Effector memory CD8-positive, alpha-beta T cell (primary cell): ENCODE measurements around the gene IGF2.
"Not testable (repeated sequence)": the region's sequence is repeated elsewhere in the genome, so short reads cannot be mapped to it uniquely, and the experiment has no call there.

Experiments
- ATAC-seq: fragments of 150-1000 bp; cut with Tn5 transposase; replicated peaks from 2 replicates; pipeline ENCODE4 v1.10.0; 2021; ENCODE audit warnings: mild to moderate bottlenecking, moderate library complexity
- DNase-seq, 3 experiments: peaks; one replicate each; pipeline ENCODE4 v3.0.0; 2021
- H3K27ac Mint-ChIP-seq, 2 donors: one replicate each; pipeline ENCODE4 v1.8.0; 2022; ENCODE audit warnings: mild to moderate bottlenecking in 2 of 2, mixed read lengths in 2 of 2, moderate library complexity in 2 of 2
- H3K27me3 Mint-ChIP-seq, 2 donors: one replicate each; pipeline ENCODE4 v1.8.0; 2022; ENCODE audit warnings: mixed read lengths in 2 of 2
- H3K36me3 Mint-ChIP-seq: one replicate; pipeline ENCODE4 v1.8.0; 2022; ENCODE audit warnings: mild to moderate bottlenecking, moderate library complexity, mixed read lengths; ENCODE audit not compliant: insufficient read depth
- H3K4me1 Mint-ChIP-seq, 2 donors: one replicate each; pipeline ENCODE4 v1.8.0; 2022; ENCODE audit warnings: low read depth in 2 of 2, mixed read lengths in 2 of 2
- H3K4me3 Mint-ChIP-seq, 2 donors: one replicate each; pipeline ENCODE4 v1.8.0; 2022; ENCODE audit warnings: mild to moderate bottlenecking in 2 of 2, mixed read lengths in 2 of 2, moderate library complexity in 2 of 2
- H3K9me3 Mint-ChIP-seq, 2 donors: one replicate each; pipeline ENCODE4 v1.8.0; 2022; ENCODE audit warnings: mixed read lengths in 2 of 2

IGF2 gene

DNA sequence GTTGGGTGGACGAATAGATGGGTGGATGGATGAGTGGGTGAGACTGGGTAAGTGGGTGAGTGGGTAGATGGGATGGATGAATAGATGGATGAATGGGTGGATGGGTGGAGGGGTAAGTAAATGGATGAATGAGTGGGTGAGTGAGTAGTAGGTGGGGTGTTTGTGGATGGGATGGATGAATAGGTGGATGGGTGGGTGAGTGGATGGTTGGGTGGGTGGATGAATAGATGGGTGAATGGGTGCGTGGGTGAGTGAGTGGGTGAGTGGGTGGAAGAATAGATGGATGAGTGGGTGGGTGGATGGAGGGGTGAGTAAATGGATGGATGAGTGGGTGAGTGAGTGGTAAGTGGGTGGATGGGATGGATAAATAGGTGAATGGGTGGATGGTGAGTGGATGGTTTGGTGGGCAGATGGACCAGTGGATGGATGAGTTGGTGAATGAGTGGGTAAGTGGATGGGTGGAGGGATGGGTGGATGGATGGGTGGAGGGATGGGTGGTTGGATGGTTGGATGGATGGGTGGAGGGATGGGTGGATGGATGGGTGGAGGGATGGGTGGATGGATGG lies 12.6 kb downstream of the IGF2 start:
- no peak for ATAC-seq
- no peaks in the 10 kb centered on the region for H3K36me3 Mint-ChIP-seq

DNA sequence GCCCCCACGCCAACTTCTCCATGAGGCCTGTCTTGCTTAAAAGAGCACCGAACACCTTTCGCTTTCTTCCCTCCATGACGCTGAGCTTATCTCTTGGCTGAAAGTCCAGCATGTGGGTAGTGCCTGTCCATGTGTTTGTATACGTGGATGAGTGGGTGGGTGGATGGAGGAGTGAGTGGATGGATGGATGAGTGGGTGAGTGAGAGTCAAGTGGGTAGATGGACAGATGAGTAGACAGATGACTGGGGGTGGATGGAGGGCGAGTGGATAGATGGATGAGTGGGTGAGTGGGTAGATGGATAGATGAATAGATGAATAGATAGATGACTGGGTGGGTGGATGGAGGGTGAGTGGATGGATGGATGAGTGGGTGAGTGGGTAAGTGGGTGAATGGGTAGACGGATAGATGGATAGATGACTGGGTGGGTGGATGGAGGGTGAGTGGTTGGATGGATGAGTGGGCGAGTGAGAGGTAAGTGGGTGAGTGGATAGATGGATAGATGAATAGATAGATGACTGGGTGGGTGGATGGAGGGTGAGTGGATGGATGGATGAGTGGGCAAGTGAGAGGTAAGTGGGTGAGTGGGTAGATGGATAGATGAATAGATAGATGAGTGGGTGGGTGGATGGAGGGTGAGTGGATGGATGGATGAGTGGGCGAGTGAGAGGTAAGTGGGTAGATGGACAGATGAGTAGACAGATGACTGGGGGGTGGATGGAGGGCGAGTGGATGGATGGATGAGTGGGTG lies 14.3 kb downstream of the IGF2 start:
- not testable (repeated sequence) for H3K36me3 Mint-ChIP-seq, ATAC-seq, DNase-seq, H3K27ac Mint-ChIP-seq, H3K4me1 Mint-ChIP-seq, H3K4me3 Mint-ChIP-seq, H3K9me3 Mint-ChIP-seq
- H3K27me3 Mint-ChIP-seq, result peaks cover 45 to 75% of the 10 kb centered on the region in 2 donors

More for the DNA sequence above, 12.6 kb downstream of the IGF2 start:
- no peak for DNase-seq
- Mint-ChIP-seq H3K4me3 (no peak overlapping the region), H3K9me3 (peaks cover 4 to 8% of the 10 kb centered on the region in 2 donors), H3K4me1 (peaks cover 0 to 3% of the 10 kb centered on the region in 2 donors), H3K27ac (no peak overlapping the region), H3K27me3 (peaks cover 45 to 73% of the 10 kb centered on the region in 2 donors)

DNA sequence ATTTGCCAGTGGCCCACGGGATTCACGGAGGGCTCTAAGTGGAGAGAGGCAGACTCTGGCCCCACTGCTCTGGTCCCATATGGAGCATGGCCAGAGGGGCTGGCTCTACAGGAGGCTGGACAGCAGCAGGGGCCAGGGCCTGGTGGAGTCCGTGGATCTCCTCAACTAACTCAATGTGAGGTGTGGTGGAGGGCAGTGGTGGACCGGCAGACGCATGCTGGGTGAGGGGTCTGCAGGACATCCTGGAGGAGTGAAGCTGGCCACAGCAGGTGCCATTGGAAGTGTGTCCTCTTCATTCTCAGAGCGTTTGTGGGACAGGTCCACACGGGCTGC lies 15.6 kb downstream of the IGF2 start:
- Mint-ChIP-seq H3K36me3 (no peaks in the 10 kb centered on the region), H3K27ac (no peak overlapping the region), H3K4me1 (no peaks in the 10 kb centered on the region), H3K4me3 (no peak overlapping the region), H3K27me3 (peaks cover 50 to 72% of the 10 kb centered on the region in 2 donors), H3K9me3 (no peaks in the 10 kb centered on the region)
- no peak for DNase-seq
- ATAC-seq, result no peak

DNA sequence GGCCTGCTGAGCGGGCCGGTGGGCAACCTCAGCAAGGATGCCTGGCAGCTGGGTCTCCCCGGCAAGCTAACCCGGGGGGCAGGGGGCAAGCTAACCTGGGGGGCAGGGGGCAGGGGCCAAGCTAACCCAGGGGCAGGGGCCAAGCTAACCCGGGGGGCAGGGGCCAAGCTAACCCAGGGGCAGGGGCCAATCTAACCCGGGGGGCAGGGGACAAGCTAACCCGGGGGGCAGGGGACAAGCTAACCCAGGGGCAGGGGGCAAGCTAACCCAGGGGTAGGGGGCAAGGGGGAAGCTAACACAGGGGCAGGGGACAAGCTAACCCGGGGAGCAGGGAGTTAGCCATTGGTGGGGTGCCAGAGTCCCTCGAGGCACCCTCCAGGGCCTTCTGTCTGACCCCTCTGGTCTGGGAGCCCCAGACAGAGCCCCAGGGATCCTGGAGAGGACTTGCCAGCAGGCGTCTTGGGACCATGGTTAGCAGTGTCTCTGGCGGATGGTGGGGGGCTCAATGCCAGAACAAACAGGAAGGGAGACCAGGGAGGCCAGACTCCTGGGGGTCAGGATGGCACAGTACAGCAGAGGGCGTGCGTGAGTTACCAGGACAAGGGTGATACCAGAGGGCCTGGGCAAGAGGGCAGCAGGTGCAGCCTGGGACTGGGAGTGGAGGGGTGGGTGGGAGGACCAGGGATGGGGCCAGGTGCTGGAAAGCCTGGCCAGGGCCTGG lies 16.1 kb downstream of the IGF2 start:
- ATAC-seq, result no peak

DNA sequence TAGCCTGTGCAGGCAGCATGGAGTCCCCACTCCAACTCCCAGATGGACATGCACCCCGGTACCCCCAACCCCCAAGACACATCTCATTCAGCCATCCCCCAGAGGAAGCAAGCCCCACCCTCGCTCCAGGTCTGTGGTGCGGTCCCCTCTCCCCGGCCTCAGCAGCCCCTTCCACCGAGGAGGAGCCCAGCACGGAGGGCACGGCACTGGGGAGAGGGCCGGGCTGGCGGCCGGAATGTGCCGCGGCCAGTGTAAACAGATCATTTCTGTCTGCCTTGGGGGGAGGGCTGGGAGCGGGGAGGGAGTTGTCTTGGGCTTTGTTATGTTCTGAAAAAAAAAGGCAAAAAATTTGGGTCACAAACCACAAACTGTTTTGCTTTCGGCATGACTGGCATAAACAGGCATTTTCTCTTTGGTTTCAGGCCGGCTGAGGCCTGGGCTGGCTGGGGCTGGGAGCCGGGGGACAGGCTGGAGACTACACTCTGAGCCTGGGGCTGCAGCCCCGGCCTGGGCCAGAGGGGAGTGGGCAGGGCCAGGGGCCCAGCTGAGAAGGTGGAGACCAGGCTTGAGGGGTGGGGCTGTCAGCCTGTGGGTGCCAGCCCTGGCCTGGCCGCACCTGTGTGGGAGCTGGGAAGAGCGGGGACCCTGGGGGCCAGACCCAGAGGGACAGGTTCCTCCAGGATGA lies 16.8 kb downstream of the IGF2 start:
- Mint-ChIP-seq H3K36me3 (no peaks in the 10 kb centered on the region), H3K9me3 (no peaks in the 10 kb centered on the region), H3K4me1 (no peaks in the 10 kb centered on the region), H3K4me3 (no peak overlapping the region), H3K27ac (no peak overlapping the region), H3K27me3 (peaks cover 49 to 68% of the 10 kb centered on the region in 2 donors)
- ATAC-seq, result no peak
- no peak for DNase-seq

More for the DNA sequence above, 16.1 kb downstream of the IGF2 start:
- Mint-ChIP-seq H3K36me3 (no peaks in the 10 kb centered on the region), H3K9me3 (no peaks in the 10 kb centered on the region), H3K27me3 (peaks cover 50 to 72% of the 10 kb centered on the region in 2 donors), H3K4me1 (no peaks in the 10 kb centered on the region), H3K4me3 (no peak overlapping the region), H3K27ac (no peak overlapping the region)
- DNase-seq, result no peak

DNA sequence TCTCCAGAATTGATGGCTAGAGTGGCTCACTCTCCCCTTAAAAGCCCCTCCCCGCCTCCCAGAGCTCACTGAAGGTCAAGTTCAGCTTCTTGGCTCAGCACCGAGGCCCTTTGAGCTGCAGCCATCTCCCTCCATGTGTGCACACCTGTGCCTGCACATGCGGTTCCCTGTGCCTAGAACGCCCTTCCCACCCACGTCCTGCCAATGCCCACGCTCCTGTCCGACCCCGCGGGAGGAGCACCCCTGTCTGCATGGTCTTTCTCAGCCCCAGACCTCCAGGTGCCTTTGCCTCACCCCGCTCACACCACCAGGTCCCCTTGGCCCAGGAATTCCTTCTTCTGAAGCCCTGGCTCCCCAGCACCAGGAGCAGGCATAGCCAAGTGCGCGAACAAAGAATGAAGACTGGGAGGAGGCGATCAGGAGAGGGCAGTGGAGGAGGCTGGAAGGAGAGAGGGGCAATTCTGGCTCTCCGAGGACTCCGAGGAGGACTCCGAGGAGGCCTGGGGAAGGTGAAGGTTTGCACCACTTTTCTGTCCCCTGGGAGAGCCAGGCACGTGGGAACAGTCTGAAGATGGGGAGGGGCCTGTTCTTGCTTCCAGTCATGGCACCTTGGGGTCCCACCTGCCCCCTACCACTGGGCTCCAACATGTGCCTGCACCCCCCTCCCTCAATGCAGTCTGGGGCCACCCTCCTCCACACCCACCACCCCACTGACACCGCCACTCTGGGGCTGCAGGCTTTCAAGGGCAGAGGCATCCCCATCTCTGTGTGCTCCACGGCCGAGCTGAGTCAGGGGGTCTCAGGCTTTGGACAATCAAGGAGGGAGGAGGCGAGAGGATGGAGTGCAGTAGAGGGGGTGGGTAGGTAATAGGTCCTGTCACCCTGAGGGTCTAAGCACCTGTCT lies 17.7 kb downstream of the IGF2 start:
- Mint-ChIP-seq H3K4me1 (no peaks in the 10 kb centered on the region), H3K36me3 (no peaks in the 10 kb centered on the region), H3K9me3 (no peaks in the 10 kb centered on the region), H3K27me3 (peaks cover 41 to 62% of the 10 kb centered on the region in 2 donors), H3K4me3 (no peak overlapping the region), H3K27ac (no peak overlapping the region)
- DNase-seq (no peak), ATAC-seq (no peak)

DNA sequence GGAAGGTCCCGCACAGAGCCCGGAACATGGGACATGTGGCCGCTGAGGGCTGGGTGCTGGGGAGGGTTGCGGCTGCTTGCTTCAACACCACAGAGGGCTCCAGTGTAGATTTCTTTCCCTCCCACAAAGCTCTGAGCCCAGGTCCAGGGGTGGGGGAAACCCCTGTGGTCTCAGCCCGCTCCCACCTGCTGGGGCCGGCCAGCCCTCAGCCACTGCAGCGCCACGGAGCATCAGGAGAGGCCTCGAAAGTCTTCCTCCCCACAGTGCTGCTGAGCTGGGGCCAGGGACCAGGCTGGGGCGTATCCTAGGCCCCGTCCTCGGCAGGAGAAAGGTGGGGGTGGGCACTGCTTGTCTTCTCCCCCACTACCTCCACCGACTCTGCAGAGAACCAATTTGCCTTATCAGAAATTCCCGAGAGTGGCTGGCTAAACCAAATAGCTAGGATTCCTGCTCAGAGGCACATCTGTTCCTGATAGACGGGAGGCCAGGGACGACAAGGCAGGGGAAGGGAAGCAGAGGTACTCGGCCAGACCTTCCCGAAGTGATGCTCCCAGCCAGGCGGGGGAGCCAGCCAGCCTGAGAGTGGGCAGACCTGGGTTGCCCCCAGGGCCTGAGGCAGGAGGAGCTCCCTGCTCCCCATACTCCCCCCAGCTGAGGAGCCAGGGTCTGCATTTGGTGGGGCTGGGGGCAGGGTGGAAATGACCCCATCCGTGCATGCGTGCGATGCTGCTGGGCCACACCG lies 18.7 kb downstream of the IGF2 start:
- DNase-seq (no peak), ATAC-seq (no peak)
- no peaks in the 10 kb centered on the region for H3K4me1 Mint-ChIP-seq
- H3K27me3 Mint-ChIP-seq, result peaks cover 38 to 53% of the 10 kb centered on the region in 2 donors
- no peak overlapping the region for H3K4me3 Mint-ChIP-seq
- no peaks in the 10 kb centered on the region for H3K36me3 Mint-ChIP-seq
- H3K27ac Mint-ChIP-seq, result no peak overlapping the region
- no peaks in the 10 kb centered on the region for H3K9me3 Mint-ChIP-seq

DNA sequence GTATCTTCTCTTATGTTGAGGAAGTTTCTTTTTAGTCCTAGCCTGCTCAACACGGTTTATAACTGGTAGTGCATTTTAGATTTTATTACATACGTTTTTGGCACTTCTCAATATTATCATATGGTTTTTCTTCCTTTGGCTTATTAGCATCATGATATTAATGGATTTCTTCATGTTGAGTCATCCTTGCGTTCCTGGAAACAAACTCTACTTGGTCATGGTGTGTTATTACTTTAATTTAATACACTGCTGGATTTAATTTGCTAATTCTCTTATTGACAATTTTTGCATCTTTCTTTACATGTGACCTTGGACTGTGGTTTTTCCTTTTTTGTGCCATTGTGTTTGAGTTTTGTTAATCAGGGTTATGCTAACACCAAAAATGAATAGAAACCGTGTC lies 20.5 kb downstream of the IGF2 start:
- Mint-ChIP-seq H3K4me1 (no peaks in the 10 kb centered on the region), H3K9me3 (no peaks in the 10 kb centered on the region), H3K27ac (no peak overlapping the region), H3K36me3 (no peaks in the 10 kb centered on the region), H3K4me3 (no peak overlapping the region), H3K27me3 (peaks cover 34 to 47% of the 10 kb centered on the region in 2 donors)
- DNase-seq (no peak), ATAC-seq (no peak)

DNA sequence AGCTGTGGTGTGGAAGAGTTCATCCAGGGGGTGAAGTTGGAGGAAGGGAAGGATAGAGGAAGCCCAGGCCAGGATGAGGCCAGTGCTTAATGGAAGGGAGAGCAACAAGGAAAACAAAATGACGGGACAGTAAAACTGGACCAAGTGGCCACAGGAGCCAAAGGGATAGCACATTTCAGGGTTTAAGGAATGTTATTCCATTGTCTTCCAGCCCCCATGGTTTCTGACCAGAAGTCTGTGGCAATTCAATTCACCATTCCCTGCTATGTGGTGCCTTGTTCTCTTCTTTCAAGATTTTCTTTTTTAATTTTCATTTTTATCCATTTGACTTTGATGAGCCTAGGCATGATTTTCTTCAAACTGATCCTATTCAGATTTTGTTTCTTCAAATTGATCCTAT lies 22.5 kb downstream of the IGF2 start:
- H3K27ac Mint-ChIP-seq, result no peak overlapping the region

DNA sequence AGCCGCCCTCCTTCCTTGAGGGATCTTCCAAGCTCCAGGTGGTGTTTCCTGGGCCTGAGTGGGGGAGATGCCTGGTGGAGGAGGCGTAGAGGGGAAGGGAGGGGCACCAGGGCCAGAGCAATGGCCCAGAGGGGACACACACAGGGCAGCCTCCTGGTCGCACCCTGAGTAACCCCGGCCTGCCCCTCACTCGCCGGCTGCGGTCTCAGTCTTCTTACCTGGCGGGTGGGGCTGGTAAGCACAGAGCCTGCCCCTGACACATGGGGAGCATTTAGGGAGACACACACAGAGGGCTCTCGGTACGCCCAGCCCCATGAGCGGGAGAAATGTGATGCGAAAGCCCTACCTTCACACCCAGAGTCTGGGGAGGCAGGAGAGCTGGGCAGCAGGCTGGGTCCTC lies 23.9 kb downstream of the IGF2 start:
- peaks cover 3% of the 10 kb centered on the region for H3K36me3 Mint-ChIP-seq
- no peak overlapping the region for H3K27ac Mint-ChIP-seq
- no peaks in the 10 kb centered on the region for H3K4me1 Mint-ChIP-seq
- no peaks in the 10 kb centered on the region for H3K9me3 Mint-ChIP-seq
- peaks cover 32% of the 10 kb centered on the region in 2 donors for H3K27me3 Mint-ChIP-seq
- ATAC-seq (no peak), DNase-seq (no peak)
- H3K4me3 Mint-ChIP-seq, result no peak overlapping the region

More for the DNA sequence above, 22.5 kb downstream of the IGF2 start:
- H3K36me3 Mint-ChIP-seq, result peaks cover 2% of the 10 kb centered on the region
- no peaks in the 10 kb centered on the region for H3K4me1 Mint-ChIP-seq
- peaks cover 37 to 39% of the 10 kb centered on the region in 2 donors for H3K27me3 Mint-ChIP-seq
- no peak overlapping the region for H3K4me3 Mint-ChIP-seq
- DNase-seq, result no peak
- no peak for ATAC-seq
- H3K9me3 Mint-ChIP-seq, result no peaks in the 10 kb centered on the region

DNA sequence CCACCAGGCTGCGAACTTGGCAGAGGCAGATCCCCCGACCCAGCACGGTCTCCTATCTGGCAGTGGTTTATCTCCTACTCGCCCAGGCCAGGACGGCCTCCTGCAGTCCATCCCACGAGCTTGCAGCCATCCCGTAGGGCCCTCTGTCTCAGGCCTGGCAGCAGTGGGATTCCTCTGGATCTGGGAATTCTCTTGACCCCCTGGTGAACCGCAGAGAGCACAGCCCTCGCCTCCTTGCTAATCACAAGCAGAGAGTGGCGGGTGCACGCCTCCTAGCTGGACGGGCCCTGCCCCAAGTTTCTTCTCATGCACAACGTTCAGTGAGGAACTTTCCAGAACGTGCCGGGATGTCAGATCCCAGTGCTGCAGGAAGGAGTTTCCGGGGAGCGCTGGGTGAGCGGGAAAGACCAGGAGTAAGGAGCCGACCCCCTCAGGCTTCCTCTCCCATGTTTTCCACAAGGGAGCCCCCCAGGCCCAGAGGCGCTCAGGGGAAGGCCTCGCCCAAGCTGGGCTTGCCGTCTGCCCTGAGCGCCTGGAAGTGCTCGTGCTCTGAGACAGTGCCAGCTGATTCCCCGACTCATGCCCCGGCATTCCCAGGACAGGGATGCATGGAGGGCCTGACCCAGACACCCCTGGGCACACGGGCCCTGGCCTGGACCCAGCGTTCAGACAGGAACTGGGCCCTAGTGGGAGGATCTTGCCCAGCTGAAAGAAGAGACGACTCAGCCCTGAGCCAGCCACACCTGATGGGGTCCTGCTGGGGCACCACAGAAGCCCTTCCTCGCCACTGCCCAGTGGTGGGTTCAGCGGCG lies 24.6 kb downstream of the IGF2 start:
- Mint-ChIP-seq H3K27me3 (peaks cover 29 to 34% of the 10 kb centered on the region in 2 donors), H3K9me3 (no peaks in the 10 kb centered on the region), H3K4me3 (no peak overlapping the region), H3K36me3 (peaks cover 3% of the 10 kb centered on the region), H3K4me1 (no peaks in the 10 kb centered on the region), H3K27ac (no peak overlapping the region)
- DNase-seq (no peak), ATAC-seq (no peak)

DNA sequence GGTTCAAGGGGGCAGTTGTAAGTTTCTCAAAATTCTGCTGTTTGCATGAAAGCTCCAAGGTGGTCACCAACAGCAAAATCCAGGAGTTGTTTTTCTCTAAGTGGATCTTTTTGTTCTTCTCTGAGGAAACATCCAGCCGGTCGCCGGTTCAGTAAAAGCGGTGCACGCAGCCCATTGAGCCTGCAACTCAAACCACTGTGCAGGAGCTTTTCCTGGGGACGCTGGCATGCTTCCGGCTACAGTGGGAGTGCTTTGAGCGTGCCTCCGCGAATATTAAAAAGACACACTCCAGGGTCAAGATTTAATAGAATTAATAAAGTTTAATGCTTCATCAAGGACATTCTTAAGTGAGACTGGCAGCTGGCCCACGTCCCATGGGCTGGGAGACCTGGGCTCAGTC lies 25.4 kb downstream of the IGF2 start:
- no peak for DNase-seq
- peaks cover 3% of the 10 kb centered on the region for H3K36me3 Mint-ChIP-seq

More for the DNA sequence above, 25.4 kb downstream of the IGF2 start:
- ATAC-seq, result no peak
- no peak overlapping the region for H3K27ac Mint-ChIP-seq
- no peak overlapping the region for H3K4me3 Mint-ChIP-seq
- H3K27me3 Mint-ChIP-seq, result peaks cover 24 to 32% of the 10 kb centered on the region in 2 donors
- H3K4me1 Mint-ChIP-seq, result no peaks in the 10 kb centered on the region
- no peaks in the 10 kb centered on the region for H3K9me3 Mint-ChIP-seq
